Vagina (tissue), 2 donors: ENCODE measurements around the gene DNAAF9. TPM values are rescaled to one million over a fixed set of nuclear protein-coding genes. Genes with fewer than 3 reads are reported as not detected.

Experiments
- DNase-seq, 2 donors: peaks; one replicate each; pipeline ENCODE4 v3.0.0-alpha.2; 2017; ENCODE audit errors: extremely low spot score in 2 of 2
- H3K27ac ChIP-seq: fragments of 200-600 bp; sonication (generic); one replicate; pipeline ENCODE4 v1.5.1; 2019
- H3K27me3 ChIP-seq: fragments of 200-600 bp; sonication (generic); one replicate; pipeline ENCODE4 v1.5.1; 2019
- H3K36me3 ChIP-seq, 2 donors: fragments of 200-600 bp; sonication (generic); one replicate each; pipeline ENCODE4 v1.5.1; 2017 to 2019
- H3K4me1 ChIP-seq: fragments of 200-600 bp; sonication (generic); one replicate; pipeline ENCODE4 v1.5.1; 2019
- H3K4me3 ChIP-seq, 2 donors: fragments of 200-600 bp; sonication (generic); 1 replicate in 1 of 2; 2 replicates in 1 of 2; pipeline ENCODE4 v1.5.1; 2016 to 2019
- H3K9me3 ChIP-seq: fragments of 200-600 bp; sonication (generic); one replicate; pipeline ENCODE4 v1.5.1; 2019
- POLR2A ChIP-seq, 2 donors: fragments of 450-650 bp; IDR thresholded peaks; one replicate each; pipeline ENCODE4 v1.6.1; 2017; ENCODE audit warnings: antibody characterized with exemption in 2 of 2, mild to moderate bottlenecking in 2 of 2, moderate library complexity in 2 of 2
- POLR2AphosphoS5 ChIP-seq, 2 donors: sonication (generic); formaldehyde crosslinking; IDR thresholded peaks; one replicate each; pipeline ENCODE4 v1.9.0; 2017; ENCODE audit warnings: antibody characterized with exemption in 2 of 2, mild to moderate bottlenecking in 2 of 2, low read depth in 1 of 2; ENCODE audit not compliant: insufficient read depth in 1 of 2
- intact Hi-C: fragments of 100-400 bp; cut with DNase I; formaldehyde crosslinking; loops from one replicate; pipeline ENCODE4 v1.15.1; 2023
- total RNA-seq: library from RNA; depleted of rRNA; stranded (reverse); fragments of >200 nt; gene quantifications from one replicate; pipeline ENCODE4 v1.2.3, GENCODE V29; 2016
- TF ChIP-seq, protein P1 (sequence below), 3 experiments: fragments of 450-650 bp in 2 of 3; fragments of 200-600 bp in 1 of 3; sonication (generic) in 1 of 3; IDR thresholded peaks; one replicate each; pipeline ENCODE4 v1.5.1; 2017 to 2019; ENCODE audit warnings: antibody characterized with exemption in 3 of 3, mild to moderate bottlenecking in 2 of 3, moderate library complexity in 2 of 3

Gene DNAAF9
- total RNA-seq, 1 donor from 2014 or later, result 18.4 TPM

DNA sequence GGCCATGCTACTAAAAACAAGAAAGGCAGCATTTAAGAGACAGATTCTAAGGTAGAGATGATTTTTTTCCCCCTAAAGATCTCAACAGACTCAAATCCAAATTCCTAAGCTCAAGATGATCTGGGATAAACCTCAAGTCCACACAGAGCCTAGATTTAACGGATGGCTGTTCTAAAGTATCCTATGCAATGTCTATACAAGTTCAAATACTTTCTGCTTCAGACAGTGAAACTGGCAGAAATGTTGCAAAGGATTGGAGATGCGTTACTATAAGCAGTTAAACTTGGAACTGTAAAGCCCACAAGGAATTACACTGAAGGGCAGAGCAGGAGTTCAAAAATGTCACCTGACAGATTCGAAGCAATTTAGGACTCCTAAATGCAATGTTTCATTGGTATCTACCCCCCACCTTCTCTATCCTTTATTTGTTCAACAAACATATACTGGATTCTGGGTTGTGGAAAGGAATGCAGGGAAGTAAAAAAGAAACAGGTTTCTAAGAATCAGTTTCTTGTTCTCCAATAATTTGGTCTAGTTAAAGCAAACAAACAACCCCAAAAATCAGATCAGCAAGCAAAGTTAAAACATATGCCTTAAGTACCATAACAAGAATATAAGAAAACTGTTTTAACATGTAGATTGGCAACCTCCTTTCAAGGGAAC, 1.6 kb downstream of the DNAAF9 start:
- H3K27me3 ChIP-seq, result no peaks in the 10 kb centered on the region
- peak overlapping the region; percentile 94 for H3K27ac ChIP-seq
- no peak for DNase-seq
- intact Hi-C loops, result loop anchor here (5.0 kb wide), 1 partner anchor 66 kb away; the partner anchor contains the start of gene ATRN
- H3K9me3 ChIP-seq, result no peaks in the 10 kb centered on the region
- no peaks in the 10 kb centered on the region for H3K36me3 ChIP-seq
- TF ChIP-seq POLR2AphosphoS5 (IDR thresholded peaks at IDR 0.05; ENCODE audit: insufficient read depth in 1 of 2, low read depth in 1 of 2) (no peak), POLR2A (IDR thresholded peaks at IDR 0.05) (no peak)
- TF ChIP-seq, protein P1, sequence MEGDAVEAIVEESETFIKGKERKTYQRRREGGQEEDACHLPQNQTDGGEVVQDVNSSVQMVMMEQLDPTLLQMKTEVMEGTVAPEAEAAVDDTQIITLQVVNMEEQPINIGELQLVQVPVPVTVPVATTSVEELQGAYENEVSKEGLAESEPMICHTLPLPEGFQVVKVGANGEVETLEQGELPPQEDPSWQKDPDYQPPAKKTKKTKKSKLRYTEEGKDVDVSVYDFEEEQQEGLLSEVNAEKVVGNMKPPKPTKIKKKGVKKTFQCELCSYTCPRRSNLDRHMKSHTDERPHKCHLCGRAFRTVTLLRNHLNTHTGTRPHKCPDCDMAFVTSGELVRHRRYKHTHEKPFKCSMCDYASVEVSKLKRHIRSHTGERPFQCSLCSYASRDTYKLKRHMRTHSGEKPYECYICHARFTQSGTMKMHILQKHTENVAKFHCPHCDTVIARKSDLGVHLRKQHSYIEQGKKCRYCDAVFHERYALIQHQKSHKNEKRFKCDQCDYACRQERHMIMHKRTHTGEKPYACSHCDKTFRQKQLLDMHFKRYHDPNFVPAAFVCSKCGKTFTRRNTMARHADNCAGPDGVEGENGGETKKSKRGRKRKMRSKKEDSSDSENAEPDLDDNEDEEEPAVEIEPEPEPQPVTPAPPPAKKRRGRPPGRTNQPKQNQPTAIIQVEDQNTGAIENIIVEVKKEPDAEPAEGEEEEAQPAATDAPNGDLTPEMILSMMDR (IDR thresholded peaks at IDR 0.05), result no peak
- peak overlapping the region; percentile 89 to 93 for H3K4me3 ChIP-seq
- H3K4me1 ChIP-seq, result peaks cover 51% of the 10 kb centered on the region

DNA sequence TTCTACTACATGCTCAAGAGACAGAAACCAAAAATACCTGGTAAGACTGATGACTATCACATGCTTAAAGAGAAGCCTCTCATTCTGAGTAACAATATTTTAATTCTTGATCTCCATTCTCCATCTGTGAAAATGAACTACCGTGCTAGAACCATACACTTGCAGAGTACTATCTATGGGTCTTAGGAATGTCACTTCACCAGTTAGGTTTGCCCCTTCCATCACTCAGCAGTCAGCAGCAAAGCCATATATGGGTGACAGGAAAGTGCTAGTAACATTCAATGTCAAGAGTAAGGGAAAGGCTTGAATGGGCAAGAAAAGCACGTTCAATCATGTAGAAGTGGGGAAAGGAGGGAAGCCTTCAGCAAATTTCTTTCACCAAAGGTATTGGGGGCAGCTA, 2.3 kb downstream of the DNAAF9 start:
- Histone ChIP-seq H3K4me1 (peaks cover 58% of the 10 kb centered on the region), H3K27me3 (no peaks in the 10 kb centered on the region), H3K4me3 (no peak overlapping the region), H3K27ac (no peak overlapping the region), H3K36me3 (no peaks in the 10 kb centered on the region), H3K9me3 (no peaks in the 10 kb centered on the region)
- TF ChIP-seq POLR2A (IDR thresholded peaks at IDR 0.05), result no peak
- TF ChIP-seq, protein P1 (IDR thresholded peaks at IDR 0.05), result no peak
- DNase-seq, result no peak
- intact Hi-C loops, result loop anchor here (5.0 kb wide), 1 partner anchor 67 kb away; the partner anchor contains the start of gene ATRN

DNA sequence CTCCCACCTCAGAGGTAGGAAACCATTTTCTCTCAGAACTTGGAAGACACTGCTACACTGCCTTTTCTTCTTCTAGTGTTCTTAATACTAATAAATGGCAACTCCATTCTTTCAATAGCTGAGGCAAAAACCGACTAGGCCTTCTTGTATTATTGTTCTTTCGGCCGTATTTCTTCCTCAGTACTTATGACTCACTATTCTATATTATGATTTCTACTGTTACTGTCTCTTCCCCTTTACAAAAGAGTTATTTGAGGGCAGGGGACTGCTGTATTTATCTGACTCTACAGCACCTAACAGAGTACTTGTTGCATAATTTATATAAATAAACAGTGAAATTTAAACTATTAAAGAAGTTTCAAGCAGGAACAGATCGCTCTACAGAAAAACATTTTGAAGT, 3.1 kb downstream of the DNAAF9 start:
- Histone ChIP-seq H3K36me3 (no peaks in the 10 kb centered on the region), H3K4me1 (peaks cover 61% of the 10 kb centered on the region), H3K27ac (no peak overlapping the region), H3K9me3 (no peaks in the 10 kb centered on the region), H3K27me3 (no peaks in the 10 kb centered on the region), H3K4me3 (no peak overlapping the region)
- DNase-seq, result no peak
- intact Hi-C loops, result no loop called here
- TF ChIP-seq POLR2AphosphoS5 (IDR thresholded peaks at IDR 0.05; ENCODE audit: insufficient read depth in 1 of 2, low read depth in 1 of 2) (no peak), POLR2A (IDR thresholded peaks at IDR 0.05) (no peak)
- TF ChIP-seq, protein P1 (IDR thresholded peaks at IDR 0.05), result no peak

DNA sequence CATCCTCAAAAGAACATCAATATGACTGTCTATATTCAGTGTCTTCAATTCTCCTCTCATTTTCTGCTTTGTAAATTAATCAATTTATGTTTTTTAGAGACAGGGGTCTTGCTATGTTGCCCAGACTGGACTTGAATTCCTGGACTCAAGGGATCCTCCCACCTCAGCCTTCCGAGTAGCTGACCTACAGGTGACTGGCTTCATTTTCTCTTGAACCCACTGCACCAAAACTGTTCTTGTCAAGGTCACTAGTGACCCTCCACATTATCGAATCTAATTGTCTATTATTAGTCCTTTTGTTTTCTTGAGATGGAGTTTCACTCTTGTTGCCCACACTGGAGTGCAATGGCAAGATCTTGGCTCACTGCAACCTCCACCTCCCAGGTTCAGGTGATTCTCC, 3.7 kb downstream of the DNAAF9 start:
- TF ChIP-seq POLR2AphosphoS5 (IDR thresholded peaks at IDR 0.05; ENCODE audit: insufficient read depth in 1 of 2, low read depth in 1 of 2) (no peak), POLR2A (IDR thresholded peaks at IDR 0.05) (no peak)
- TF ChIP-seq, protein P1 (IDR thresholded peaks at IDR 0.05), result no peak
- H3K27ac ChIP-seq, result no peak overlapping the region
- intact Hi-C loops, result no loop called here

DNA sequence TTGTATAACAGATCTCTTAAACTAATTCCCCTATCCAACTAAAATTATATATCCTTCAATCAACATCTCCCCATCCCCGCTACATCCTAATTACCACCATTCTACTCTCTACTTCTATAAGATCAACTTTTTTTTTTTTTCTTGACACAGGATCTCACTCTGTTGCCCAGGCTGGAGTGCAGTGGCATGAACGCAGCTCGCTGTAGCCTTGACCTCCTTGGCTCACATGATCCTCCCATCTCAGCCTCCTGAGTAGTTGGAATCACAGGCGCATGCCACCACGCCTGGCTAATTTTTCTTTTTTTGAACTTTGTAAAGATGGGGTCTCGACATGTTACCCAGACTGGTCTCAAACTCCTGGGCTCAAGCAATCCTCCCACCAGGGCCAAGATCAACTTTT, 5.0 kb downstream of the DNAAF9 start:
- Histone ChIP-seq H3K27ac (no peak overlapping the region), H3K4me1 (peaks cover 72% of the 10 kb centered on the region), H3K27me3 (no peaks in the 10 kb centered on the region), H3K4me3 (no peak overlapping the region), H3K9me3 (no peaks in the 10 kb centered on the region), H3K36me3 (no peaks in the 10 kb centered on the region)
- DNase-seq, result no peak
- TF ChIP-seq, protein P1 (IDR thresholded peaks at IDR 0.05), result no peak
- TF ChIP-seq POLR2A (IDR thresholded peaks at IDR 0.05) (no peak), POLR2AphosphoS5 (IDR thresholded peaks at IDR 0.05; ENCODE audit: insufficient read depth in 1 of 2, low read depth in 1 of 2) (no peak)
- intact Hi-C loops, result no loop called here

More for the DNA sequence above, 3.7 kb downstream of the DNAAF9 start:
- Histone ChIP-seq H3K36me3 (no peaks in the 10 kb centered on the region), H3K9me3 (no peaks in the 10 kb centered on the region), H3K4me1 (peaks cover 62% of the 10 kb centered on the region), H3K4me3 (no peak overlapping the region), H3K27me3 (no peaks in the 10 kb centered on the region)
- no peak for DNase-seq
